ENCODE data around the gene NCAPH2.
A peak's percentile ranks its signal among the peaks of the same experiment; 100 is the strongest.

Gene NCAPH2

GRCh38 chr22:50550395-50550794, 42.4 kb downstream of the NCAPH2 start:
- no peak for DNase-seq

- no peak for DNase-seq
Measured at GRCh38 chr22:50551160-50551752, 43.2 kb downstream of the NCAPH2 start.

- no peak for DNase-seq
Measured at GRCh38 chr22:50553310-50553709, 45.3 kb downstream of the NCAPH2 start.

- peak; percentile 56 for DNase-seq
Measured at GRCh38 chr22:50556703-50557102, 48.7 kb downstream of the NCAPH2 start.

- no peak for DNase-seq
Measured at GRCh38 chr22:50560034-50560433, 52.0 kb downstream of the NCAPH2 start.

- no peak for DNase-seq
Measured at GRCh38 chr22:50561401-50562358, 53.7 kb downstream of the NCAPH2 start.

GRCh38 chr22:50562523-50563412, 54.7 kb downstream of the NCAPH2 start, which contains the start of gene SYCE3:
Gene SYCE3, minus strand, starts transcription at chr22:50562919. Its CDS starts 6,514 bp downstream, at chr22:50556405.
- DNase-seq = peak; percentile 93

- no peak for DNase-seq
Measured at GRCh38 chr22:50563413-50564160, 55.6 kb downstream of the NCAPH2 start.

GRCh38 chr22:50564289-50564688, 56.3 kb downstream of the NCAPH2 start:
- DNase-seq = no peak

GRCh38 chr22:50567721-50568252, 59.8 kb downstream of the NCAPH2 start:
- no peak for DNase-seq

- no peak for DNase-seq
Measured at GRCh38 chr22:50568626-50569025, 60.6 kb downstream of the NCAPH2 start.

- no peak for DNase-seq
Measured at GRCh38 chr22:50569041-50569459, 61.0 kb downstream of the NCAPH2 start.

- DNase-seq = no peak
Measured at GRCh38 chr22:50569896-50570535, 62.0 kb downstream of the NCAPH2 start.

- DNase-seq = no peak
Measured at GRCh38 chr22:50570861-50571260, 62.8 kb downstream of the NCAPH2 start.

GRCh38 chr22:50571264-50572175, 63.5 kb downstream of the NCAPH2 start:
- no peak for DNase-seq

GRCh38 chr22:50572965-50573364, 64.9 kb downstream of the NCAPH2 start:
- no peak for DNase-seq

- DNase-seq = no peak
Measured at GRCh38 chr22:50573491-50574382, 65.7 kb downstream of the NCAPH2 start.

- DNase-seq = no peak
Measured at GRCh38 chr22:50574383-50574755, 66.3 kb downstream of the NCAPH2 start.

All from NCI-H1694 treated with DMSO at 0.1 percent for 48 hours (cell line).